AG09309 (cell line): ENCODE data around the gene RITA1.
A peak's percentile ranks its signal among the peaks of the same experiment; 100 is the strongest.

ENCODE experiments used
- DNase-seq: peaks from one replicate; pipeline ENCODE4 v3.0.0-alpha.2; 2010; ENCODE audit warnings: low read depth
- H3K4me3 ChIP-seq: 2 replicates; pipeline ENCODE4 v1.5.1; 2011; ENCODE audit warnings: mild to moderate bottlenecking, low read depth, low read length, moderate library complexity; ENCODE audit not compliant: control insufficient read depth
- TF ChIP-seq, protein P1 (sequence below): IDR thresholded peaks from 2 replicates; pipeline ENCODE4 v1.5.1; 2011; ENCODE audit warnings: mild to moderate bottlenecking, low read depth, low read length, inconsistent platforms; ENCODE audit not compliant: insufficient read depth, control insufficient read depth; ENCODE audit errors: missing control alignments

Gene RITA1

GRCh38 chr12:113221997-113222729 lies 36.6 kb downstream of the RITA1 start:
- TF ChIP-seq, protein P1, sequence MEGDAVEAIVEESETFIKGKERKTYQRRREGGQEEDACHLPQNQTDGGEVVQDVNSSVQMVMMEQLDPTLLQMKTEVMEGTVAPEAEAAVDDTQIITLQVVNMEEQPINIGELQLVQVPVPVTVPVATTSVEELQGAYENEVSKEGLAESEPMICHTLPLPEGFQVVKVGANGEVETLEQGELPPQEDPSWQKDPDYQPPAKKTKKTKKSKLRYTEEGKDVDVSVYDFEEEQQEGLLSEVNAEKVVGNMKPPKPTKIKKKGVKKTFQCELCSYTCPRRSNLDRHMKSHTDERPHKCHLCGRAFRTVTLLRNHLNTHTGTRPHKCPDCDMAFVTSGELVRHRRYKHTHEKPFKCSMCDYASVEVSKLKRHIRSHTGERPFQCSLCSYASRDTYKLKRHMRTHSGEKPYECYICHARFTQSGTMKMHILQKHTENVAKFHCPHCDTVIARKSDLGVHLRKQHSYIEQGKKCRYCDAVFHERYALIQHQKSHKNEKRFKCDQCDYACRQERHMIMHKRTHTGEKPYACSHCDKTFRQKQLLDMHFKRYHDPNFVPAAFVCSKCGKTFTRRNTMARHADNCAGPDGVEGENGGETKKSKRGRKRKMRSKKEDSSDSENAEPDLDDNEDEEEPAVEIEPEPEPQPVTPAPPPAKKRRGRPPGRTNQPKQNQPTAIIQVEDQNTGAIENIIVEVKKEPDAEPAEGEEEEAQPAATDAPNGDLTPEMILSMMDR, result no peak
- DNase-seq, result no peak
- peak overlapping the region; percentile 72 for H3K4me3 ChIP-seq

DNA sequence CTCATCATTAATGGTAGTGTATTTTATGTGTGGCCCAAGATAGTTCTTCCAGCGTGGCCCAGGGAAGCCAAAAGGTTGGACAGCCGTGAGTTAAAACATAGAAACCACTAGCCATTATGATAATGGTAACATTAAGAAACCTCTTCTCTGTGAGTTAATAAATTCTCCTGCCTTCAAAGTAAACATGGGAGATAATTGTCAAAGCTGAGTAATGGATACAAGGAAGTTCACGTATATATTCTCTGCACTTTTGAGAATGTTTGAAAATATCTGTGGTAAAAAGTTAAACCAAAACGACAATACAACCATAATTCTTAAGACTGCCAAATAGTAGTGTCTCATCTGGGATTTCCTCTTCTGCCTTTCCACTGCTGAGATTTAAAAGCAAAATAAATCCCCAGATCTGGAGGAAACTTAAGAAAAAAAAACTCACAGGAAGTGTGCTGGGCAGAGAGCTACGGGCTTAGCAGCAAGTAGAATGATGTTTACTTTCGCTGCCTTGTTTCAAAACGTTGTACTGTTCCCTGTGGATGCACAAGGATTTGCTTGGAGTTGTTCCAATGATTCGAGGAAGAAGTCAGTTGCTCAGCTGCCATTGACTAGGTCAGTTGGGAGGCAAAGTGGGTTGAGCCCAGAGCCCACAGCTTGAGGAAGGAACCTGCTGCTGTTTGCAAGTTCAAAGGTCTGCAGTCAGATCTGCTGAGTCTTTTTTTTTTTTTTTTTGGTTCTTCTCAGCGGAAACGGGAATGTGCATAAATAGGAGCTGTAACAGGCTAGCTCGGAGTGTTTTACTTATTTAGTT lies 37.4 kb downstream of the RITA1 start:
- peak; percentile 64 for DNase-seq
- H3K4me3 ChIP-seq, result peak overlapping the region; percentile 72
- TF ChIP-seq, protein P1, result no peak

GRCh38 chr12:113224955-113225354 lies 39.4 kb downstream of the RITA1 start:
- no peak for DNase-seq
- no peak overlapping the region for H3K4me3 ChIP-seq
- TF ChIP-seq, protein P1, result no peak

DNA sequence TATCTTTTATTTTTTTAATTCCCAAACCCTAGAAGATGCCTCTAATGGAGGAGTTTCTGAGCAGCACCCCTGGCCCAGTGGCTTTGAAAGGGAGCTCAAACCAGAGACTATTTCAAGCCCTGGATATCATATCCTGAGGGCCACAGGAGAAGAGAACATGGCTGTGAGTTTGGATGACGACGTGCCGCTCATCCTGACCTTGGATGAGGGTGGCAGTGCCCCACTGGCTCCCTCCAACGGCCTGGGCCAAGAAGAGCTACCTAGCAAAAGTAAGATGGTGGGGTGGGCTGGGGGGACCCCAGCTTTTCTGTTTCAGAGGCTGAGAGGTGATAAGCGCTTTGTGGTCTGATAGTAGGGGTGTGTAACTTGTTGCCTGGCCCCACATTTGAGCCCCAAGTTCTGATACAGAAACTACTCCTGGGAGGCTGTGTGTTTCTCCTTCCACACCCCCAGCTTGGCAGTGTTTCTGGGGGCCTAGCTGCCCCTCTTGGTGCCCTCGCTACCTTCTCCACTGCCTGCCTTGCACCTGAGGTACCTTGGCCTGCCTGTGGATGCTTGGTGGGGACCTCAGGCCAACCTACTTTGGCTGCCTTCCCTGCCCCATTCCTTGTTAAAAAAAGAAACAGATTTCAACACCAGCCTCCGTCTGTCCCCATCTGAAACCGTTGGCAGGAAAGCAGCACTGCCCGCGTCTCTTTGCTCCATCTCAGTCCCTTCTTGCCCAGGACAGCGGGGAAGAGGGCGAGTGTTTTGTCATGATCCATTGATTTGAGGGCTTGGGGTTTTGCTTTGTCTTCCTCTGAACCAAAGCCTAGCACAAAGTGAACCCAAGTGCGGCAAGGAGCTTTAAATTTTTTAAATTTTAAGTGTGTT lies 41.4 kb downstream of the RITA1 start:
- no peak for DNase-seq
- H3K4me3 ChIP-seq, result no peak overlapping the region
- TF ChIP-seq, protein P1, result no peak

GRCh38 chr12:113227686-113228391 lies 42.3 kb downstream of the RITA1 start:
- H3K4me3 ChIP-seq, result no peak overlapping the region
- TF ChIP-seq, protein P1, result no peak
- DNase-seq, result no peak

- no peak for DNase-seq
- TF ChIP-seq, protein P1, result no peak
- H3K4me3 ChIP-seq, result no peak overlapping the region
These were observed 43.0 kb downstream of the RITA1 start for GRCh38 chr12:113228394-113229028.
